Measurements from ENCODE around the gene DTNB. TPM values are rescaled to one million over a fixed set of nuclear protein-coding genes. Genes with fewer than 3 reads are reported as not detected.

DTNB gene
- 10.3 and 12.8 TPM in 2 replicates for total RNA-seq
- polyA plus RNA-seq, result 13.9 and 14.9 TPM in 2 replicates

DNA sequence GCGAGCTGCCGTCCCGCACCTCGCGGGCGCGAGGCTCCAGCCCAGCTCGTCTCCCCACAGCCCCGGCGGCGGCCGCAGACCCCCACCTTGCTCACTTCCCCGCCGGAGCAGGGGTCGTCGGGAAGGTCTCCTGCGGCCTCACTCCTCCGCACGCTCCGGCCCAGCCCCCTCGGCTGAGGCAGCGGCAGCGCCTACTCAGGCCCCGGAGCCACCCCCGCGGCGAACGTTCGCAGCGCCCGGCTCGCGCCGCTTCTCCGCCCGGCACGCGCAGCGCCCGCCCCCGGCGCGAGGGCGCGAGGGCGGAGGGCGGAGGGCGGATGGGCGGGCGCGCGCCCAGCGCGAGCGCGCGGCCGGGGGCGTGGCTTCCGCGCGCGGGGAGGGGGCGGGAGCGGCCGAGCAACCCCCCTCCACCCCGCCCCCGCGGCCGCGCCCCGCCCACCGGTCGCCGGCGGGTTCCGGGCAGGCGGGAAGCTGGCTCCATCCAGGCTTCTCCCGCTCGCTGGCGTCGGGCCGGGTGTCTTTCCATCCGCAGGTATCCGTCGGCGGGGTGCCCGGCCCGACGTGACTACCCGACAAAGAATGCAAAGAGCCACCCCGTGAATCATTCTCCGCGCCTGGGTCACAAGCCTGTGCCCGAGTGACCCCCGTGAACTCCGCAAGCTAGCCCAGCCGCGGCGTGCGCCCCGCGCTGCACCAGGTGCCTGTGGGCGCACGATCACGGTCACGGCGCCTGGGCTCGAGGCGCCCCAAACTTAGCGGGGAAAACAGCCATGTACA lies at the start of gene DTNB:
Gene DTNB, minus strand, starts transcription at position 278 of the 777 bp plus-strand sequence. CDS start 20,917 bp downstream, outside the sequence.
- no peaks in the 10 kb centered on the region for H4K20me1 ChIP-seq (ENCODE audit: insufficient read depth, poor library complexity, severe bottlenecking)
- no peaks in the 10 kb centered on the region for H3K9me2 ChIP-seq (replicated peaks; ENCODE audit: insufficient read depth)
- H3K27me3 ChIP-seq, result no peaks in the 10 kb centered on the region
- no peaks in the 10 kb centered on the region for H3K9me3 ChIP-seq (ENCODE audit: low read depth)
- no peaks in the 10 kb centered on the region for H3K36me3 ChIP-seq (replicated peaks; ENCODE audit: insufficient read depth, low read depth)
- peak within 1 kb of the TSS; percentile 99 for H2AFZ ChIP-seq
- TF ChIP-seq EZH2phosphoT487 (IDR thresholded peaks at IDR 0.05; ENCODE audit: low read depth, severe bottlenecking, unreplicated experiment) (no peak), EZH2 (IDR thresholded peaks at IDR 0.05; ENCODE audit: borderline replicate concordance) (no peak)
- TF ChIP-seq, protein P1, sequence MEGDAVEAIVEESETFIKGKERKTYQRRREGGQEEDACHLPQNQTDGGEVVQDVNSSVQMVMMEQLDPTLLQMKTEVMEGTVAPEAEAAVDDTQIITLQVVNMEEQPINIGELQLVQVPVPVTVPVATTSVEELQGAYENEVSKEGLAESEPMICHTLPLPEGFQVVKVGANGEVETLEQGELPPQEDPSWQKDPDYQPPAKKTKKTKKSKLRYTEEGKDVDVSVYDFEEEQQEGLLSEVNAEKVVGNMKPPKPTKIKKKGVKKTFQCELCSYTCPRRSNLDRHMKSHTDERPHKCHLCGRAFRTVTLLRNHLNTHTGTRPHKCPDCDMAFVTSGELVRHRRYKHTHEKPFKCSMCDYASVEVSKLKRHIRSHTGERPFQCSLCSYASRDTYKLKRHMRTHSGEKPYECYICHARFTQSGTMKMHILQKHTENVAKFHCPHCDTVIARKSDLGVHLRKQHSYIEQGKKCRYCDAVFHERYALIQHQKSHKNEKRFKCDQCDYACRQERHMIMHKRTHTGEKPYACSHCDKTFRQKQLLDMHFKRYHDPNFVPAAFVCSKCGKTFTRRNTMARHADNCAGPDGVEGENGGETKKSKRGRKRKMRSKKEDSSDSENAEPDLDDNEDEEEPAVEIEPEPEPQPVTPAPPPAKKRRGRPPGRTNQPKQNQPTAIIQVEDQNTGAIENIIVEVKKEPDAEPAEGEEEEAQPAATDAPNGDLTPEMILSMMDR (IDR thresholded peaks at IDR 0.05; ENCODE audit: poor library complexity), result no peak
- H3K27ac ChIP-seq, result peak within 1 kb of the TSS; percentile 88
- WGBS (ENCODE audit: low lambda C conversion rate, missing lambda C conversion rate), result 2% methylated on average over 34 of the region's 111 CpGs
- H3K4me1 ChIP-seq (ENCODE audit: insufficient read depth), result peaks cover 10% of the 10 kb centered on the region
- H3K4me2 ChIP-seq, result peak within 1 kb of the TSS; percentile 95
- peak; percentile 91 for DNase-seq (ENCODE audit: low spot score)
- H3K79me2 ChIP-seq, result peaks cover 39% of the 10 kb centered on the region
- peak within 1 kb of the TSS; percentile 89 for H3K4me3 ChIP-seq

DNA sequence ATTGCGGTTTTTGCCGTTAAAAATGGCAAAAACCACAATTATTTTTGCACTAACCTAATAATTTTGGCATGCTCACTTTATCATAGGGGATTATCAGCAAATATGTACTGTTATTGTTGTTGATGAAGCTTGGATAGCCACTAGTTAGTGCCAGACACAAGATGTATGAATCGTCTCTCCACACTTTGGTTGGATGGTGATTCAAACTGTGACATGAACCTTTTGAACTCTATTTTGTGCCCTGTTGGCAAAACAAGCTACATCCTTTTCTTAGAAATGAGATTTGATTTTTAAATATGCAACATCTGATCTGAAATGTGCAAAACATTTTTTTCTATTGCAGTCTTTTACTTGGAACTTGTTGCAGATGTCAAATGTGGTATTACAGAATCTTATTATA lies 48.8 kb upstream of the DTNB start:
- Histone ChIP-seq H3K4me1 (ENCODE audit: insufficient read depth) (no peaks in the 10 kb centered on the region), H3K9me3 (ENCODE audit: low read depth) (no peaks in the 10 kb centered on the region), H3K9me2 (replicated peaks; ENCODE audit: insufficient read depth) (no peaks in the 10 kb centered on the region), H3K36me3 (replicated peaks; ENCODE audit: insufficient read depth, low read depth) (no peaks in the 10 kb centered on the region), H2AFZ (no peak overlapping the region), H3K4me2 (no peak overlapping the region), H3K27me3 (no peaks in the 10 kb centered on the region), H3K79me2 (no peaks in the 10 kb centered on the region), H3K4me3 (no peak overlapping the region), H3K27ac (no peak overlapping the region), H4K20me1 (ENCODE audit: insufficient read depth, poor library complexity, severe bottlenecking) (no peaks in the 10 kb centered on the region)
- 84% methylated on average over 3 of the region's 3 CpGs for WGBS (ENCODE audit: low lambda C conversion rate, missing lambda C conversion rate)
- no peak for TF ChIP-seq EZH2 (IDR thresholded peaks at IDR 0.05; ENCODE audit: borderline replicate concordance)
- TF ChIP-seq EZH2phosphoT487 (IDR thresholded peaks at IDR 0.05; ENCODE audit: low read depth, severe bottlenecking, unreplicated experiment), result no peak
- TF ChIP-seq, protein P1 (IDR thresholded peaks at IDR 0.05; ENCODE audit: poor library complexity), result no peak
- DNase-seq (ENCODE audit: low spot score), result no peak

DNA sequence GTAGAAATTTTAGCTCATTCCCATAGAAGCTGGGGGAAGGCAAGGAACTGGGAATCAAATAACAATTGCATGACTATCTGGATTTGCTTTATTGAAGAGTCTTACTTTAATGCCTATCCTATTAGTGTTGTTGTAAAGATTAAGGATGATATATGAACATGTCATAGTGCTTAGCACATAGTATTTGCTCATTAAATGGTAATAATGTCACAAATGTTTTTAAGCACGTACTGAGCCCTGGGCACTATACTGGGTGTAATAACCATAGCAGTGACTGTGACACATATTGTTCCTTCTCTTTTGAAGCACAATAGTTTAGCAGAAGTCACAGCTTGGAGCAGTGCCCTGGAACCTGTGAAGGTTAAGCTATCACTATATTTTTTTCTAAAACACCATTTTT lies 47.2 kb upstream of the DTNB start:
- no peaks in the 10 kb centered on the region for H3K27me3 ChIP-seq

More for the DNA sequence above, 47.2 kb upstream of the DTNB start:
- H3K4me3 ChIP-seq, result no peak overlapping the region
- no peaks in the 10 kb centered on the region for H4K20me1 ChIP-seq (ENCODE audit: insufficient read depth, poor library complexity, severe bottlenecking)
- H3K9me2 ChIP-seq (replicated peaks; ENCODE audit: insufficient read depth), result no peaks in the 10 kb centered on the region
- no peak overlapping the region for H3K4me2 ChIP-seq
- no peaks in the 10 kb centered on the region for H3K79me2 ChIP-seq
- no peak for DNase-seq (ENCODE audit: low spot score)
- TF ChIP-seq, protein P1 (IDR thresholded peaks at IDR 0.05; ENCODE audit: poor library complexity), result no peak
- TF ChIP-seq EZH2phosphoT487 (IDR thresholded peaks at IDR 0.05; ENCODE audit: low read depth, severe bottlenecking, unreplicated experiment) (no peak), EZH2 (IDR thresholded peaks at IDR 0.05; ENCODE audit: borderline replicate concordance) (no peak)
- WGBS (ENCODE audit: low lambda C conversion rate, missing lambda C conversion rate), result 75% methylated on average over 1 of the region's 1 CpG
- no peak overlapping the region for H3K27ac ChIP-seq
- no peak overlapping the region for H2AFZ ChIP-seq
- no peaks in the 10 kb centered on the region for H3K9me3 ChIP-seq (ENCODE audit: low read depth)
- no peaks in the 10 kb centered on the region for H3K4me1 ChIP-seq (ENCODE audit: insufficient read depth)
- no peaks in the 10 kb centered on the region for H3K36me3 ChIP-seq (replicated peaks; ENCODE audit: insufficient read depth, low read depth)
